HepG2 (cell line): ENCODE data around the gene CLDN4. TPM values are rescaled to one million over a fixed set of nuclear protein-coding genes. Genes with fewer than 3 reads are reported as not detected.

Experiments
- ARNT2 ChIP-seq: sonication (generic); formaldehyde crosslinking; IDR thresholded peaks from 2 replicates; pipeline ENCODE4 v1.8.0; 2022; ENCODE audit warnings: mild to moderate bottlenecking, low read depth, missing genetic modification reagents, moderate library complexity
- BCLAF1 ChIP-seq: fragments of 450-650 bp; IDR thresholded peaks from 2 replicates; pipeline ENCODE4 v1.6.1; 2017; ENCODE audit warnings: mild to moderate bottlenecking
- CHD2 ChIP-seq: IDR thresholded peaks from 2 replicates; pipeline ENCODE4 v1.6.1; 2011; ENCODE audit warnings: low read depth, low read length, improper control_type of control experiment
- ELF1 ChIP-seq: sonication (generic); formaldehyde crosslinking; IDR thresholded peaks from 2 replicates; pipeline ENCODE4 v1.4.0; 2020; ENCODE audit warnings: missing genetic modification reagents
- FIP1L1 ChIP-seq: fragments of 200-400 bp; formaldehyde crosslinking; IDR thresholded peaks from 2 replicates; pipeline ENCODE4 v1.6.1; 2018; ENCODE audit warnings: low read depth, mild to moderate bottlenecking, low read length, moderate library complexity, borderline replicate concordance; ENCODE audit not compliant: insufficient read depth
- GZF1 ChIP-seq: sonication (generic); formaldehyde crosslinking; IDR thresholded peaks from 2 replicates; pipeline ENCODE4 v1.5.1; 2020; ENCODE audit warnings: mild to moderate bottlenecking, missing genetic modification reagents
- HDAC1 ChIP-seq: sonication (generic); formaldehyde crosslinking; IDR thresholded peaks from 2 replicates; pipeline ENCODE4 v1.5.1; 2020; ENCODE audit warnings: mild to moderate bottlenecking, missing genetic modification reagents
- HIVEP1 ChIP-seq: sonication (generic); formaldehyde crosslinking; IDR thresholded peaks from 2 replicates; pipeline ENCODE4 v1.4.0; 2020; ENCODE audit warnings: mild to moderate bottlenecking, missing genetic modification reagents
- HOXA5 ChIP-seq: sonication (generic); formaldehyde crosslinking; IDR thresholded peaks from 2 replicates; pipeline ENCODE4 v1.4.0; 2020; ENCODE audit warnings: missing genetic modification reagents
- NAIF1 ChIP-seq: sonication (generic); formaldehyde crosslinking; IDR thresholded peaks from 2 replicates; pipeline ENCODE4 v1.5.0; 2020; ENCODE audit warnings: mild to moderate bottlenecking, missing genetic modification reagents, borderline replicate concordance
- NFKB2 ChIP-seq: sonication (generic); formaldehyde crosslinking; IDR thresholded peaks from 2 replicates; pipeline ENCODE4 v1.4.0; 2020; ENCODE audit warnings: missing genetic modification reagents, borderline replicate concordance
- YEATS2 ChIP-seq: sonication (generic); formaldehyde crosslinking; IDR thresholded peaks from 2 replicates; pipeline ENCODE4 v1.4.0; 2020; ENCODE audit warnings: missing genetic modification reagents, borderline replicate concordance
- ZBTB3 ChIP-seq: sonication (generic); formaldehyde crosslinking; IDR thresholded peaks from 2 replicates; pipeline ENCODE4 v1.4.0; 2020; ENCODE audit warnings: low read depth, mild to moderate bottlenecking, moderate library complexity, missing genetic modification reagents, borderline replicate concordance
- ZKSCAN5 ChIP-seq: sonication (generic); formaldehyde crosslinking; IDR thresholded peaks from 2 replicates; pipeline ENCODE4 v1.5.1; 2020; ENCODE audit warnings: mild to moderate bottlenecking, missing genetic modification reagents
- ZNF124 ChIP-seq: sonication (generic); formaldehyde crosslinking; IDR thresholded peaks from 2 replicates; pipeline ENCODE4 v1.4.0; 2020; ENCODE audit warnings: missing genetic modification reagents
- ZNF260 ChIP-seq: sonication (generic); formaldehyde crosslinking; IDR thresholded peaks from 2 replicates; pipeline ENCODE4 v1.4.0; 2020; ENCODE audit warnings: missing genetic modification reagents, low read depth, mild to moderate bottlenecking, borderline replicate concordance
- ZNF280B ChIP-seq: sonication (generic); formaldehyde crosslinking; IDR thresholded peaks from 2 replicates; pipeline ENCODE4 v1.5.0; 2020; ENCODE audit warnings: missing genetic modification reagents, mild to moderate bottlenecking, borderline replicate concordance
- ZNF354B ChIP-seq: sonication (generic); formaldehyde crosslinking; IDR thresholded peaks from 2 replicates; pipeline ENCODE4 v1.8.0; 2022; ENCODE audit warnings: mild to moderate bottlenecking, missing genetic modification reagents
- ZNF557 ChIP-seq: sonication (generic); formaldehyde crosslinking; IDR thresholded peaks from 2 replicates; pipeline ENCODE4 v1.4.0; 2020; ENCODE audit warnings: missing genetic modification reagents
- ZNF569 ChIP-seq: sonication (generic); formaldehyde crosslinking; IDR thresholded peaks from 2 replicates; pipeline ENCODE4 v1.5.0; 2020; ENCODE audit warnings: mild to moderate bottlenecking, missing genetic modification reagents, moderate library complexity, borderline replicate concordance
- ZNF652 ChIP-seq: IDR thresholded peaks from 2 replicates; pipeline ENCODE4 v1.6.1; 2016; ENCODE audit warnings: low read depth, borderline replicate concordance
- ZNF720 ChIP-seq: sonication (generic); formaldehyde crosslinking; IDR thresholded peaks from 2 replicates; pipeline ENCODE4 v1.4.0; 2020; ENCODE audit warnings: missing genetic modification reagents
- ZNF850 ChIP-seq: sonication (generic); formaldehyde crosslinking; conservative IDR thresholded peaks from 2 replicates; pipeline ENCODE4 v1.9.0; 2021; ENCODE audit warnings: mild to moderate bottlenecking, missing genetic modification reagents
- ZZZ3 ChIP-seq: sonication (generic); formaldehyde crosslinking; IDR thresholded peaks from 2 replicates; pipeline ENCODE4 v1.4.0; 2020; ENCODE audit warnings: missing genetic modification reagents, mild to moderate bottlenecking, borderline replicate concordance
- polyA plus RNA-seq, 8 experiments: library from polyadenylated mRNA; depleted of rRNA in 3 of 8; stranded (reverse) in 7 of 8; unstranded in 1 of 8; fragments of >200 nt; fragmentation: Illumina TruSeq in 4 of 8; extraction: Trizol in 4 of 8; gene quantifications; 2 replicates each; pipeline versions ENCODE4 v1.2.1 to v1.2.3, GENCODE V29; 2011 to 2016; ENCODE audit warnings: low read depth in 4 of 8, missing spikeins in 1 of 8, mixed read lengths in 1 of 8; ENCODE audit not compliant: insufficient read depth in 1 of 8
- total RNA-seq, 5 experiments: library from RNA; depleted of rRNA; stranded (reverse); fragments of >200 nt; fragmentation: Illumina TruSeq; extraction: Trizol; gene quantifications; 2 replicates each; pipeline ENCODE4 v1.2.3, GENCODE V29; 2016; ENCODE audit warnings: low read depth in 1 of 5
- TF ChIP-seq, protein P1 (sequence below): sonication (generic); formaldehyde crosslinking; conservative IDR thresholded peaks from 2 replicates; pipeline ENCODE4 v1.5.0; 2020; ENCODE audit warnings: missing genetic modification reagents

CLDN4 gene
- total and polyA plus RNA-seq, 2 of the 13 experiments (the other 11 are each of a cell fraction or from before 2014, with no cell fraction given): 28.2 to 35.7 TPM

DNA sequence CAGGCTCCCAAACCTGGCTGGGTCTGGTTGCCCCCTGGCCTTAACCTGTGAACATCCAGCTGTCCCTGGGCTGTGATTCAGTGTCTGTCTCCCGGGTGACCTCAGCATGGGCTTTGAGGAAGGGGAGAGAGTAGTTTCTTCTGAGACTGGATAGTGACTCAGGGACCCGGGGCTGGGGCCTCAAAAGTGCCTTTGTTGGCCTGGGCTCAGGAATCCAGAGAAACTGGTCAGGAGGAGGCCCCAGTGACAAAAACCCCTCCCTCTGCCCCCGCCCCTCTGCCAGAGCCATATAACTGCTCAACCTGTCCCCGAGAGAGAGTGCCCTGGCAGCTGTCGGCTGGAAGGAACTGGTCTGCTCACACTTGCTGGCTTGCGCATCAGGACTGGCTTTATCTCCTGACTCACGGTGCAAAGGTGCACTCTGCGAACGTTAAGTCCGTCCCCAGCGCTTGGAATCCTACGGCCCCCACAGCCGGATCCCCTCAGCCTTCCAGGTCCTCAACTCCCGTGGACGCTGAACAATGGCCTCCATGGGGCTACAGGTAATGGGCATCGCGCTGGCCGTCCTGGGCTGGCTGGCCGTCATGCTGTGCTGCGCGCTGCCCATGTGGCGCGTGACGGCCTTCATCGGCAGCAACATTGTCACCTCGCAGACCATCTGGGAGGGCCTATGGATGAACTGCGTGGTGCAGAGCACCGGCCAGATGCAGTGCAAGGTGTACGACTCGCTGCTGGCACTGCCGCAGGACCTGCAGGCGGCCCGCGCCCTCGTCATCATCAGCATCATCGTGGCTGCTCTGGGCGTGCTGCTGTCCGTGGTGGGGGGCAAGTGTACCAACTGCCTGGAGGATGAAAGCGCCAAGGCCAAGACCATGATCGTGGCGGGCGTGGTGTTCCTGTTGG lies at the start of gene CLDN4 (continued):
- TF ChIP-seq ZNF280B (CRISPR knock-in tag): no peak
- TF ChIP-seq HOXA5: no peak
- no peak for TF ChIP-seq ZNF652 (CRISPR knock-in tag)
- no peak for TF ChIP-seq FIP1L1
- no peak for TF ChIP-seq ZBTB3 (CRISPR knock-in tag)
- TF ChIP-seq ARNT2 (CRISPR knock-in tag): peak; percentile 53; the same call in 1 of the 2 replicates
- TF ChIP-seq HIVEP1 (CRISPR knock-in tag): no peak; the same call in 1 of the 2 replicates
- TF ChIP-seq ZNF569 (CRISPR knock-in tag): no peak
- no peak for TF ChIP-seq YEATS2 (CRISPR knock-in tag)
- TF ChIP-seq ZNF260 (CRISPR knock-in tag): no peak
- TF ChIP-seq ZNF354B (CRISPR knock-in tag): no peak
- peak; percentile 61 for TF ChIP-seq HDAC1 (CRISPR knock-in tag)
- no peak for TF ChIP-seq ELF1
- TF ChIP-seq NAIF1 (CRISPR knock-in tag): no peak; the same call in 1 of the 2 replicates
- TF ChIP-seq BCLAF1: no peak
- TF ChIP-seq ZNF720: no peak
- TF ChIP-seq, protein P1, sequence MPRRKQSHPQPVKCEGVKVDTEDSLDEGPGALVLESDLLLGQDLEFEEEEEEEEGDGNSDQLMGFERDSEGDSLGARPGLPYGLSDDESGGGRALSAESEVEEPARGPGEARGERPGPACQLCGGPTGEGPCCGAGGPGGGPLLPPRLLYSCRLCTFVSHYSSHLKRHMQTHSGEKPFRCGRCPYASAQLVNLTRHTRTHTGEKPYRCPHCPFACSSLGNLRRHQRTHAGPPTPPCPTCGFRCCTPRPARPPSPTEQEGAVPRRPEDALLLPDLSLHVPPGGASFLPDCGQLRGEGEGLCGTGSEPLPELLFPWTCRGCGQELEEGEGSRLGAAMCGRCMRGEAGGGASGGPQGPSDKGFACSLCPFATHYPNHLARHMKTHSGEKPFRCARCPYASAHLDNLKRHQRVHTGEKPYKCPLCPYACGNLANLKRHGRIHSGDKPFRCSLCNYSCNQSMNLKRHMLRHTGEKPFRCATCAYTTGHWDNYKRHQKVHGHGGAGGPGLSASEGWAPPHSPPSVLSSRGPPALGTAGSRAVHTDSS: no peak
- TF ChIP-seq ZNF557 (CRISPR knock-in tag): no peak
- TF ChIP-seq NFKB2: no peak; the same call in 1 of the 2 replicates
- TF ChIP-seq ZKSCAN5: no peak
- TF ChIP-seq ZNF124 (CRISPR knock-in tag): no peak
- no peak for TF ChIP-seq CHD2
- no peak for TF ChIP-seq GZF1
- 0 out of 2 replicates have a peak, but pooled peaks have one; percentile 42 for TF ChIP-seq ZZZ3
- TF ChIP-seq ZNF850 (CRISPR knock-in tag): no peak
